HepG2 (cell line): ENCODE results near the gene DBX2. TPM values are rescaled to one million over a fixed set of nuclear protein-coding genes. Genes with fewer than 3 reads are reported as not detected.

Experiments used
- ATAC-seq: fragments of 200-7000 bp; cut with Tn5 transposase; 3 replicates; pipeline ENCODE4 v1.9.1; 2020; ENCODE audit warnings: mild to moderate bottlenecking, moderate library complexity
- BruUV-seq: library from RNA; stranded (reverse); fragments of 400-500 nt; replicated peaks from 2 replicates; lab custom pipeline; 2021; lab: Mats Ljungman, UMichigan
- CTCF ChIA-PET: fragments of 300-600 bp; formaldehyde crosslinking; extraction: SDS; loops from one replicate; lab custom pipeline; 2021; ENCODE audit warnings: low total read pairs, inconsistent platforms, low intra/inter-chr PET ratio; lab: Yijun Ruan, JAX
- POLR2A ChIA-PET: fragments of 350-600 bp; sonication (Branson Sonifier 250); formaldehyde crosslinking; loops from one replicate; lab custom pipeline; 2020; ENCODE audit warnings: antibody characterized with exemption, inconsistent platforms; lab: Yijun Ruan, JAX
- DNase-seq: peaks from one replicate; pipeline ENCODE4 v3.0.0-alpha.2; 2015; ENCODE audit warnings: low spot score
- FAIRE-seq: peaks from 3 replicates; lab custom pipeline; 2011; peaks lifted over from hg19 to GRCh38; lab: Jason Lieb, UNC
- H2AFZ ChIP-seq: one replicate; pipeline ENCODE4 v1.6.1; 2011; ENCODE audit warnings: low read length, inconsistent platforms
- H3K27ac ChIP-seq: fragments of 300-600 bp; 3 replicates; pipeline ENCODE4 v1.8.0; 2011; ENCODE audit warnings: mixed run types, mild to moderate bottlenecking, mixed read lengths, low read length, inconsistent platforms; ENCODE audit not compliant: insufficient read depth; ENCODE audit errors: extremely low read length
- H3K27me3 ChIP-seq, 2 experiments: fragments of 200-600 bp in 1 of 2; 2 replicates in 1 of 2; 3 replicates in 1 of 2; pipeline versions ENCODE4 v1.6.0 to v1.8.0; 2011; ENCODE audit warnings: low read length in 2 of 2, mild to moderate bottlenecking in 2 of 2, moderate library complexity in 2 of 2, inconsistent platforms in 1 of 2; ENCODE audit not compliant: insufficient read depth in 2 of 2, control insufficient read depth in 1 of 2
- H3K36me3 ChIP-seq, 2 experiments: fragments of 200-600 bp in 1 of 2; replicated peaks in 1 of 2; 2 replicates in 1 of 2; 3 replicates in 1 of 2; pipeline versions ENCODE4 v1.5.1 to v1.8.0; 2011; ENCODE audit warnings: low read length in 2 of 2, inconsistent platforms in 1 of 2; ENCODE audit not compliant: insufficient read depth in 2 of 2, control insufficient read depth in 1 of 2
- H3K4me1 ChIP-seq: 2 replicates; pipeline ENCODE4 v1.5.1; 2012; ENCODE audit warnings: low read length, inconsistent platforms; ENCODE audit not compliant: insufficient read depth
- H3K4me2 ChIP-seq: 2 replicates; pipeline ENCODE4 v1.6.0; 2011; ENCODE audit warnings: low read depth, low read length, inconsistent platforms
- H3K4me3 ChIP-seq, 3 experiments: fragments of 200-600 bp in 1 of 3; sonication (generic), shearing (Covaris generic) in 1 of 3; replicated peaks in 1 of 3; 2 replicates each; pipeline ENCODE4 v1.5.1; 2011 to 2016; ENCODE audit warnings: low read length in 3 of 3, inconsistent platforms in 2 of 3, low read depth in 2 of 3, mild to moderate bottlenecking in 2 of 3, control low read depth in 1 of 3, mixed read lengths in 1 of 3; ENCODE audit not compliant: insufficient read depth in 1 of 3
- H3K79me2 ChIP-seq: one replicate; pipeline ENCODE4 v1.6.1; 2011; ENCODE audit warnings: low read length, inconsistent platforms; ENCODE audit not compliant: insufficient read depth
- H3K9ac ChIP-seq: 2 replicates; pipeline ENCODE4 v1.6.0; 2011; ENCODE audit warnings: mild to moderate bottlenecking, low read depth, low read length, inconsistent platforms; ENCODE audit not compliant: insufficient read depth
- H3K9me3 ChIP-seq: 2 replicates; pipeline ENCODE4 v1.5.1; 2012; ENCODE audit warnings: mild to moderate bottlenecking, low read length
- H4K20me1 ChIP-seq: 2 replicates; pipeline ENCODE4 v1.6.0; 2011; ENCODE audit warnings: inconsistent platforms, mild to moderate bottlenecking, low read length, moderate library complexity; ENCODE audit not compliant: insufficient read depth
- ADNP ChIP-seq: sonication (generic); formaldehyde crosslinking; IDR thresholded peaks from 2 replicates; pipeline ENCODE4 v1.4.0; 2020; ENCODE audit warnings: missing genetic modification reagents
- FOXA3 ChIP-seq: IDR thresholded peaks from 2 replicates; pipeline ENCODE4 v1.6.1; 2016; ENCODE audit warnings: missing genetic modification reagents, missing compliant biosample characterization
- FOXO1 ChIP-seq: sonication (generic); formaldehyde crosslinking; IDR thresholded peaks from 2 replicates; pipeline ENCODE4 v1.4.0; 2020; ENCODE audit warnings: missing genetic modification reagents
- GLI4 ChIP-seq: sonication (generic); formaldehyde crosslinking; IDR thresholded peaks from 2 replicates; pipeline ENCODE4 v1.5.1; 2020; ENCODE audit warnings: missing genetic modification reagents, mild to moderate bottlenecking, moderate library complexity, borderline replicate concordance
- MAF1 ChIP-seq: sonication (generic); formaldehyde crosslinking; IDR thresholded peaks from 2 replicates; pipeline ENCODE4 v1.5.0; 2020; ENCODE audit warnings: missing genetic modification reagents, borderline replicate concordance
- MED1 ChIP-seq: sonication (generic); formaldehyde crosslinking; IDR thresholded peaks from 2 replicates; pipeline ENCODE4 v1.4.0; 2020; ENCODE audit warnings: missing genetic modification reagents
- PAWR ChIP-seq: sonication (generic); formaldehyde crosslinking; IDR thresholded peaks from 2 replicates; pipeline ENCODE4 v1.4.0; 2020; ENCODE audit warnings: missing genetic modification reagents, mild to moderate bottlenecking, borderline replicate concordance
- SMAD3 ChIP-seq: sonication (generic); formaldehyde crosslinking; IDR thresholded peaks from 2 replicates; pipeline ENCODE4 v1.4.0; 2020; ENCODE audit warnings: missing genetic modification reagents
- SOX13 ChIP-seq, 3 experiments: fragments of 450-650 bp in 1 of 3; sonication (generic) in 1 of 3; formaldehyde crosslinking in 1 of 3; IDR thresholded peaks in 2 of 3; conservative IDR thresholded peaks in 1 of 3; 2 replicates each; pipeline versions ENCODE4 v1.5.0 to v1.6.1; 2016 to 2020; ENCODE audit warnings: antibody characterized with exemption in 1 of 3, mild to moderate bottlenecking in 1 of 3, missing compliant biosample characterization in 1 of 3, missing genetic modification reagents in 1 of 3, moderate library complexity in 1 of 3
- TARDBP ChIP-seq: sonication (generic); formaldehyde crosslinking; IDR thresholded peaks from 2 replicates; pipeline ENCODE4 v1.8.0; 2022; ENCODE audit warnings: mild to moderate bottlenecking, missing genetic modification reagents
- ZNF543 ChIP-seq: sonication (generic); formaldehyde crosslinking; IDR thresholded peaks from 2 replicates; pipeline ENCODE4 v1.4.0; 2020; ENCODE audit warnings: mild to moderate bottlenecking, missing genetic modification reagents
- ZNF720 ChIP-seq: sonication (generic); formaldehyde crosslinking; IDR thresholded peaks from 2 replicates; pipeline ENCODE4 v1.4.0; 2020; ENCODE audit warnings: missing genetic modification reagents
- ZNF83 ChIP-seq: sonication (generic); formaldehyde crosslinking; IDR thresholded peaks from 2 replicates; pipeline ENCODE4 v1.4.0; 2020; ENCODE audit warnings: missing genetic modification reagents, mild to moderate bottlenecking, borderline replicate concordance
- WGBS: methylation state at CpG from one replicate; pipeline ENCODE4 v1.1.6; 2017; ENCODE audit warnings: low lambda C conversion rate; 5-methylcytosine and 5-hydroxymethylcytosine counted together
- in situ Hi-C: cut with HindIII; loops from 2 replicates; pipeline ENCODE4 v1.10.0; 2017; ENCODE audit warnings: low pct_unique_long_range_greater_than_20kb; ENCODE audit not compliant: extremely low pct_ligation_motif_present
- intact Hi-C: fragments of 100-400 bp; cut with micrococcal nuclease; formaldehyde crosslinking; loops from one replicate; pipeline ENCODE4 v1.10.0; 2022; ENCODE audit not compliant: unreplicated experiment
- polyA plus RNA-seq, 8 experiments: library from polyadenylated mRNA; depleted of rRNA in 3 of 8; stranded (reverse) in 7 of 8; unstranded in 1 of 8; fragments of >200 nt; fragmentation: Illumina TruSeq in 4 of 8; extraction: Trizol in 4 of 8; gene quantifications; 2 replicates each; pipeline versions ENCODE4 v1.2.1 to v1.2.3, GENCODE V29; 2011 to 2016; ENCODE audit warnings: low read depth in 4 of 8, missing spikeins in 1 of 8, mixed read lengths in 1 of 8; ENCODE audit not compliant: insufficient read depth in 1 of 8
- total RNA-seq, 5 experiments: library from RNA; depleted of rRNA; stranded (reverse); fragments of >200 nt; fragmentation: Illumina TruSeq; extraction: Trizol; gene quantifications; 2 replicates each; pipeline ENCODE4 v1.2.3, GENCODE V29; 2016; ENCODE audit warnings: low read depth in 1 of 5
- TF ChIP-seq, protein P1 (sequence below): sonication (generic); formaldehyde crosslinking; IDR thresholded peaks from 2 replicates; pipeline ENCODE4 v1.4.0; 2020; ENCODE audit warnings: mild to moderate bottlenecking, missing genetic modification reagents
- TF ChIP-seq, protein P2 (sequence below): IDR thresholded peaks from 2 replicates; pipeline ENCODE4 v1.6.1; 2016; ENCODE audit warnings: low read depth, missing genetic modification reagents, missing compliant biosample characterization
- TF ChIP-seq, protein P3 (sequence below): sonication (generic); formaldehyde crosslinking; IDR thresholded peaks from 2 replicates; pipeline ENCODE4 v1.4.0; 2020; ENCODE audit warnings: missing genetic modification reagents
- TF ChIP-seq, protein P4 (sequence below): sonication (generic); formaldehyde crosslinking; IDR thresholded peaks from 2 replicates; pipeline ENCODE4 v1.5.0; 2020; ENCODE audit warnings: mild to moderate bottlenecking, missing genetic modification reagents

DBX2 gene
- total and polyA plus RNA-seq, 2 of the 13 experiments (the other 11 are each of a cell fraction or from before 2014, with no cell fraction given) = not detected

DNA sequence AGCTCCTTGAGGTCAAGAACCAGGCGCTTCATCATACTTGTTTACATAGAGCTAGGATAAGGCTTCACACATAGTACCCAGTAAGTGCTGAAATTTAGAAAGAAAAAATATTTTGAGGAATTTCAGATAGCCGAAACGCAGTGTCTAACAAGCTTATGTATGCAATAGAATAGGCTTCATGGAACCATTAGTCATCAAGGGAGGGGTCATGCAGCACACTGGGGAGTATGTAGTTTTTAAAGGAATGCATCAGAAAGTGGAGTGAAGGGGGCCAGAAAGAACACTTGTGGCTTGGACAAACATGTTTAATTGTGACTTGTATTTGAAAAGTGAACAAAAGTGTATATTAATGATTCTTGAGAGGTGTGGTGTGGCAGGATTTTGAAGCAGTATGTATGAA, 38.1 kb downstream of the DBX2 start:
- 0% methylated on average over 3 of the region's 3 CpGs for WGBS
- DNase-seq (no peak), ATAC-seq (no peak), FAIRE-seq (no peak)
- Histone ChIP-seq H3K27me3 (no peaks in the 10 kb centered on the region; a peak in 1 of 5 replicates), H3K4me1 (no peaks in the 10 kb centered on the region), H3K79me2 (no peaks in the 10 kb centered on the region), H3K4me3 (no peak overlapping the region), H2AFZ (no peak overlapping the region), H3K36me3 (no peaks in the 10 kb centered on the region), H3K27ac (no peak overlapping the region), H3K9me3 (no peaks in the 10 kb centered on the region), H3K4me2 (no peak overlapping the region), H3K9ac (no peak overlapping the region), H4K20me1 (no peaks in the 10 kb centered on the region)
- intact Hi-C loops = no loop called here
- POLR2A ChIA-PET = no interaction called here
- no TSS peak for BruUV-seq
- in situ Hi-C loops = no loop called here
- CTCF ChIA-PET = no interaction called here
- no peak for TF ChIP-seq TARDBP (CRISPR knock-in tag)
- no peak for TF ChIP-seq MAF1 (CRISPR knock-in tag)
- TF ChIP-seq ZNF720 (CRISPR knock-in tag) = no peak
- no peak for TF ChIP-seq SMAD3
- TF ChIP-seq ADNP = no peak
- TF ChIP-seq, protein P1, sequence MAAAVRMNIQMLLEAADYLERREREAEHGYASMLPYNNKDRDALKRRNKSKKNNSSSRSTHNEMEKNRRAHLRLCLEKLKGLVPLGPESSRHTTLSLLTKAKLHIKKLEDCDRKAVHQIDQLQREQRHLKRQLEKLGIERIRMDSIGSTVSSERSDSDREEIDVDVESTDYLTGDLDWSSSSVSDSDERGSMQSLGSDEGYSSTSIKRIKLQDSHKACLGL (CRISPR knock-in tag) = no peak
- TF ChIP-seq, protein P2, sequence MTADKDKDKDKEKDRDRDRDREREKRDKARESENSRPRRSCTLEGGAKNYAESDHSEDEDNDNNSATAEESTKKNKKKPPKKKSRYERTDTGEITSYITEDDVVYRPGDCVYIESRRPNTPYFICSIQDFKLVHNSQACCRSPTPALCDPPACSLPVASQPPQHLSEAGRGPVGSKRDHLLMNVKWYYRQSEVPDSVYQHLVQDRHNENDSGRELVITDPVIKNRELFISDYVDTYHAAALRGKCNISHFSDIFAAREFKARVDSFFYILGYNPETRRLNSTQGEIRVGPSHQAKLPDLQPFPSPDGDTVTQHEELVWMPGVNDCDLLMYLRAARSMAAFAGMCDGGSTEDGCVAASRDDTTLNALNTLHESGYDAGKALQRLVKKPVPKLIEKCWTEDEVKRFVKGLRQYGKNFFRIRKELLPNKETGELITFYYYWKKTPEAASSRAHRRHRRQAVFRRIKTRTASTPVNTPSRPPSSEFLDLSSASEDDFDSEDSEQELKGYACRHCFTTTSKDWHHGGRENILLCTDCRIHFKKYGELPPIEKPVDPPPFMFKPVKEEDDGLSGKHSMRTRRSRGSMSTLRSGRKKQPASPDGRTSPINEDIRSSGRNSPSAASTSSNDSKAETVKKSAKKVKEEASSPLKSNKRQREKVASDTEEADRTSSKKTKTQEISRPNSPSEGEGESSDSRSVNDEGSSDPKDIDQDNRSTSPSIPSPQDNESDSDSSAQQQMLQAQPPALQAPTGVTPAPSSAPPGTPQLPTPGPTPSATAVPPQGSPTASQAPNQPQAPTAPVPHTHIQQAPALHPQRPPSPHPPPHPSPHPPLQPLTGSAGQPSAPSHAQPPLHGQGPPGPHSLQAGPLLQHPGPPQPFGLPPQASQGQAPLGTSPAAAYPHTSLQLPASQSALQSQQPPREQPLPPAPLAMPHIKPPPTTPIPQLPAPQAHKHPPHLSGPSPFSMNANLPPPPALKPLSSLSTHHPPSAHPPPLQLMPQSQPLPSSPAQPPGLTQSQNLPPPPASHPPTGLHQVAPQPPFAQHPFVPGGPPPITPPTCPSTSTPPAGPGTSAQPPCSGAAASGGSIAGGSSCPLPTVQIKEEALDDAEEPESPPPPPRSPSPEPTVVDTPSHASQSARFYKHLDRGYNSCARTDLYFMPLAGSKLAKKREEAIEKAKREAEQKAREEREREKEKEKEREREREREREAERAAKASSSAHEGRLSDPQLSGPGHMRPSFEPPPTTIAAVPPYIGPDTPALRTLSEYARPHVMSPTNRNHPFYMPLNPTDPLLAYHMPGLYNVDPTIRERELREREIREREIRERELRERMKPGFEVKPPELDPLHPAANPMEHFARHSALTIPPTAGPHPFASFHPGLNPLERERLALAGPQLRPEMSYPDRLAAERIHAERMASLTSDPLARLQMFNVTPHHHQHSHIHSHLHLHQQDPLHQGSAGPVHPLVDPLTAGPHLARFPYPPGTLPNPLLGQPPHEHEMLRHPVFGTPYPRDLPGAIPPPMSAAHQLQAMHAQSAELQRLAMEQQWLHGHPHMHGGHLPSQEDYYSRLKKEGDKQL = no peak
- TF ChIP-seq, protein P3, sequence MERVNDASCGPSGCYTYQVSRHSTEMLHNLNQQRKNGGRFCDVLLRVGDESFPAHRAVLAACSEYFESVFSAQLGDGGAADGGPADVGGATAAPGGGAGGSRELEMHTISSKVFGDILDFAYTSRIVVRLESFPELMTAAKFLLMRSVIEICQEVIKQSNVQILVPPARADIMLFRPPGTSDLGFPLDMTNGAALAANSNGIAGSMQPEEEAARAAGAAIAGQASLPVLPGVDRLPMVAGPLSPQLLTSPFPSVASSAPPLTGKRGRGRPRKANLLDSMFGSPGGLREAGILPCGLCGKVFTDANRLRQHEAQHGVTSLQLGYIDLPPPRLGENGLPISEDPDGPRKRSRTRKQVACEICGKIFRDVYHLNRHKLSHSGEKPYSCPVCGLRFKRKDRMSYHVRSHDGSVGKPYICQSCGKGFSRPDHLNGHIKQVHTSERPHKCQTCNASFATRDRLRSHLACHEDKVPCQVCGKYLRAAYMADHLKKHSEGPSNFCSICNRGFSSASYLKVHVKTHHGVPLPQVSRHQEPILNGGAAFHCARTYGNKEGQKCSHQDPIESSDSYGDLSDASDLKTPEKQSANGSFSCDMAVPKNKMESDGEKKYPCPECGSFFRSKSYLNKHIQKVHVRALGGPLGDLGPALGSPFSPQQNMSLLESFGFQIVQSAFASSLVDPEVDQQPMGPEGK (CRISPR knock-in tag) = no peak
- TF ChIP-seq SOX13 (IDR thresholded peaks at IDR 0.05) = no peak
- no peak for TF ChIP-seq SOX13 (CRISPR knock-in tag; conservative IDR thresholded peaks at IDR 0.05 in 1 of 2, IDR thresholded peaks at IDR 0.05 in 1 of 2)
- TF ChIP-seq FOXO1 = no peak
- TF ChIP-seq ZNF543 (CRISPR knock-in tag) = no peak
- TF ChIP-seq FOXA3 (CRISPR knock-in tag) = no peak
- TF ChIP-seq MED1 = no peak
- TF ChIP-seq, protein P4, sequence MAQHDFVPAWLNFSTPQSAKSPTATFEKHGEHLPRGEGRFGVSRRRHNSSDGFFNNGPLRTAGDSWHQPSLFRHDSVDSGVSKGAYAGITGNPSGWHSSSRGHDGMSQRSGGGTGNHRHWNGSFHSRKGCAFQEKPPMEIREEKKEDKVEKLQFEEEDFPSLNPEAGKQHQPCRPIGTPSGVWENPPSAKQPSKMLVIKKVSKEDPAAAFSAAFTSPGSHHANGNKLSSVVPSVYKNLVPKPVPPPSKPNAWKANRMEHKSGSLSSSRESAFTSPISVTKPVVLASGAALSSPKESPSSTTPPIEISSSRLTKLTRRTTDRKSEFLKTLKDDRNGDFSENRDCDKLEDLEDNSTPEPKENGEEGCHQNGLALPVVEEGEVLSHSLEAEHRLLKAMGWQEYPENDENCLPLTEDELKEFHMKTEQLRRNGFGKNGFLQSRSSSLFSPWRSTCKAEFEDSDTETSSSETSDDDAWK (CRISPR knock-in tag) = no peak
- TF ChIP-seq PAWR (CRISPR knock-in tag) = no peak
- TF ChIP-seq ZNF83 = no peak
- TF ChIP-seq GLI4 (CRISPR knock-in tag) = no peak
